H9 (cell line): ENCODE results near the gene KRT80. TPM values are rescaled to one million over a fixed set of nuclear protein-coding genes. Genes with fewer than 3 reads are reported as not detected.

Experiments used
- DNase-seq: peaks from one replicate; pipeline ENCODE4 v3.0.0-alpha.2; 2017
- H2AFZ ChIP-seq: one replicate; pipeline ENCODE4 v1.6.1; 2013; ENCODE audit warnings: mild to moderate bottlenecking, low read length, control low read depth, moderate library complexity
- H2AK5ac ChIP-seq: 2 replicates; pipeline ENCODE4 v1.6.1; 2013; ENCODE audit warnings: low read length, control low read depth, mixed read lengths; ENCODE audit not compliant: insufficient read length
- H2BK120ac ChIP-seq: one replicate; pipeline ENCODE4 v1.6.1; 2013; ENCODE audit warnings: low read depth, mild to moderate bottlenecking, low read length, control low read depth, inconsistent platforms; ENCODE audit not compliant: poor library complexity, severe bottlenecking
- H2BK12ac ChIP-seq: 2 replicates; pipeline ENCODE4 v1.6.1; 2013; ENCODE audit warnings: low read length, control low read depth, mixed read lengths, low read depth; ENCODE audit not compliant: insufficient read length
- H2BK15ac ChIP-seq: 2 replicates; pipeline ENCODE4 v1.6.1; 2013; ENCODE audit warnings: low read depth, low read length, control low read depth
- H2BK20ac ChIP-seq: one replicate; pipeline ENCODE4 v1.6.1; 2013; ENCODE audit warnings: low read depth, mild to moderate bottlenecking, low read length, control low read depth, inconsistent platforms; ENCODE audit not compliant: poor library complexity, severe bottlenecking
- H2BK5ac ChIP-seq: 2 replicates; pipeline ENCODE4 v1.6.1; 2013; ENCODE audit warnings: low read length, control low read depth, mixed read lengths; ENCODE audit not compliant: insufficient read length
- H3K14ac ChIP-seq: 2 replicates; pipeline ENCODE4 v1.6.1; 2013; ENCODE audit warnings: low read length, control low read depth; ENCODE audit not compliant: insufficient read depth
- H3K18ac ChIP-seq: 2 replicates; pipeline ENCODE4 v1.6.1; 2013; ENCODE audit warnings: low read depth, mild to moderate bottlenecking, mixed read lengths, low read length, control low read depth; ENCODE audit not compliant: insufficient read length
- H3K23ac ChIP-seq: 2 replicates; pipeline ENCODE4 v1.6.1; 2013; ENCODE audit warnings: low read length, control low read depth, mixed read lengths, low read depth; ENCODE audit not compliant: insufficient read length
- H3K23me2 ChIP-seq: 2 replicates; pipeline ENCODE4 v1.6.1; 2013; ENCODE audit warnings: low read depth, mild to moderate bottlenecking, mixed read lengths, low read length, control low read depth; ENCODE audit not compliant: insufficient read length, poor library complexity, severe bottlenecking
- H3K27ac ChIP-seq: 2 replicates; pipeline ENCODE4 v1.5.1; 2013; ENCODE audit warnings: low read length, control low read depth, mixed read lengths, low read depth; ENCODE audit not compliant: insufficient read length
- H3K27me3 ChIP-seq: 2 replicates; pipeline ENCODE4 v1.6.1; 2013; ENCODE audit warnings: low read length, control low read depth, inconsistent platforms; ENCODE audit not compliant: insufficient read depth
- H3K4ac ChIP-seq: 2 replicates; pipeline ENCODE4 v1.6.1; 2013; ENCODE audit warnings: low read depth, mild to moderate bottlenecking, control low read depth, inconsistent platforms, low read length, moderate library complexity
- H3K4me1 ChIP-seq: 2 replicates; pipeline ENCODE4 v1.6.1; 2013; ENCODE audit warnings: low read length, control low read depth, inconsistent platforms; ENCODE audit not compliant: insufficient read depth
- H3K4me2 ChIP-seq: 2 replicates; pipeline ENCODE4 v1.6.1; 2013; ENCODE audit warnings: low read length, control low read depth, mixed read lengths; ENCODE audit not compliant: insufficient read length, insufficient read depth
- H3K56ac ChIP-seq: 2 replicates; pipeline ENCODE4 v1.6.1; 2013; ENCODE audit warnings: low read depth, mild to moderate bottlenecking, mixed read lengths, low read length, control low read depth; ENCODE audit not compliant: insufficient read length
- H3K79me1 ChIP-seq: 2 replicates; pipeline ENCODE4 v1.6.1; 2013; ENCODE audit warnings: low read depth, mild to moderate bottlenecking, moderate library complexity, low read length, control low read depth, inconsistent platforms; ENCODE audit not compliant: insufficient read depth, poor library complexity, severe bottlenecking
- H3K79me2 ChIP-seq: 2 replicates; pipeline ENCODE4 v1.6.1; 2013; ENCODE audit warnings: low read length, control low read depth, inconsistent platforms; ENCODE audit not compliant: insufficient read depth
- H3K9ac ChIP-seq: 2 replicates; pipeline ENCODE4 v1.6.1; 2013; ENCODE audit warnings: low read length, control low read depth, mixed read lengths; ENCODE audit not compliant: insufficient read length; ENCODE audit errors: extremely low read depth
- H3K9me3 ChIP-seq: one replicate; pipeline ENCODE4 v1.6.1; 2013; ENCODE audit warnings: low read depth, low read length, inconsistent platforms; ENCODE audit not compliant: control insufficient read depth
- H3T11ph ChIP-seq: one replicate; pipeline ENCODE4 v1.6.1; 2013; ENCODE audit warnings: mild to moderate bottlenecking, low read length, control low read depth, inconsistent platforms
- H4K20me1 ChIP-seq: one replicate; pipeline ENCODE4 v1.6.1; 2013; ENCODE audit not compliant: control insufficient read depth, insufficient read length, insufficient read depth
- H4K5ac ChIP-seq: 2 replicates; pipeline ENCODE4 v1.6.1; 2013; ENCODE audit warnings: low read depth, mild to moderate bottlenecking, mixed read lengths, low read length, control low read depth; ENCODE audit not compliant: insufficient read length
- H4K8ac ChIP-seq: replicated peaks from 2 replicates; pipeline ENCODE4 v1.6.1; 2013; ENCODE audit warnings: low read length, control low read depth, mixed read lengths, low read depth; ENCODE audit not compliant: insufficient read length
- H4K91ac ChIP-seq: 2 replicates; pipeline ENCODE4 v1.6.1; 2013; ENCODE audit warnings: low read depth, mild to moderate bottlenecking, moderate library complexity, mixed read lengths, low read length, control low read depth; ENCODE audit not compliant: insufficient read length
- H3K27ac Mint-ChIP-seq, 3 experiments: 2 replicates in 2 of 3; 3 replicates in 1 of 3; pipeline ENCODE4 v1.8.0; 2020 to 2021; ENCODE audit warnings: mixed read lengths in 3 of 3, mild to moderate bottlenecking in 1 of 3, moderate library complexity in 1 of 3
- H3K27me3 Mint-ChIP-seq: 2 replicates; pipeline ENCODE4 v1.8.0; 2021; ENCODE audit warnings: low read depth, mild to moderate bottlenecking, moderate library complexity, mixed read lengths
- H3K36me3 Mint-ChIP-seq, 3 experiments: 2 replicates in 2 of 3; 3 replicates in 1 of 3; pipeline ENCODE4 v1.8.0; 2020 to 2021; ENCODE audit warnings: low read depth in 3 of 3, mixed read lengths in 3 of 3; ENCODE audit not compliant: insufficient read depth in 1 of 3
- H3K4me1 Mint-ChIP-seq, 2 experiments: 2 replicates each; pipeline ENCODE4 v1.8.0; 2020; ENCODE audit warnings: mixed read lengths in 2 of 2
- H3K4me3 Mint-ChIP-seq, 2 experiments: 2 replicates in 1 of 2; 3 replicates in 1 of 2; pipeline ENCODE4 v1.8.0; 2020 to 2021; ENCODE audit warnings: mild to moderate bottlenecking in 2 of 2, mixed read lengths in 2 of 2, moderate library complexity in 1 of 2
- H3K9me3 Mint-ChIP-seq, 2 experiments: 2 replicates in 1 of 2; 3 replicates in 1 of 2; pipeline ENCODE4 v1.8.0; 2020; ENCODE audit warnings: mild to moderate bottlenecking in 2 of 2, mixed read lengths in 2 of 2, moderate library complexity in 1 of 2
- CTCF ChIP-seq: fragments of 200-600 bp; sonication (generic); conservative IDR thresholded peaks from 3 replicates; pipeline ENCODE4 v1.8.0; 2021; ENCODE audit warnings: antibody characterized with exemption, mild to moderate bottlenecking
- WGBS: extraction: QIAGEN DNeasy Blood & Tissue Kit; methylation state at CpG from one replicate; pipeline ENCODE4 v1.1.7; 2013; ENCODE audit warnings: missing lambda C conversion rate, low lambda C conversion rate, mixed read lengths; ENCODE audit not compliant: insufficient read length; ENCODE audit errors: extremely low coverage; 5-methylcytosine and 5-hydroxymethylcytosine counted together
- total RNA-seq: library from RNA; stranded (reverse); gene quantifications from 2 replicates; pipeline ENCODE4 v1.2.1, GENCODE V29; 2021

The KRT80 gene
- total RNA-seq, 1 experiment from 2014 or later = not detected

- Histone ChIP-seq H4K8ac (no peak overlapping the region), H3K27me3 (no peaks in the 10 kb centered on the region), H3K23me2 (no peaks in the 10 kb centered on the region), H2BK5ac (no peak overlapping the region), H3T11ph (no peak overlapping the region), H3K4me1 (no peaks in the 10 kb centered on the region), H3K79me1 (no peaks in the 10 kb centered on the region), H3K79me2 (no peaks in the 10 kb centered on the region), H4K5ac (no peak overlapping the region), H3K9me3 (no peaks in the 10 kb centered on the region), H2AFZ (no peak overlapping the region), H2BK15ac (no peak overlapping the region), H2BK12ac (no peak overlapping the region), H3K4ac (no peak overlapping the region), H2BK20ac (no peak overlapping the region), H3K14ac (no peak overlapping the region), H3K18ac (no peak overlapping the region), H4K20me1 (peaks cover 4% of the 10 kb centered on the region), H2AK5ac (no peak overlapping the region), H3K23ac (no peak overlapping the region), H3K4me2 (no peak overlapping the region), H3K56ac (no peak overlapping the region), H3K9ac (no peak overlapping the region), H4K91ac (no peak overlapping the region), H2BK120ac (no peak overlapping the region), H3K27ac (no peak overlapping the region)
- TF ChIP-seq CTCF = no peak
- Mint-ChIP-seq H3K9me3 (peaks cover 0 to 3% of the 10 kb centered on the region in 2 experiments; a peak in 1 of 5 replicates), H3K27ac (no peak overlapping the region), H3K4me3 (no peak overlapping the region), H3K27me3 (no peaks in the 10 kb centered on the region; the same call in 1 of the 2 replicates), H3K36me3 (no peaks in the 10 kb centered on the region), H3K4me1 (peaks cover 17 to 27% of the 10 kb centered on the region in 2 experiments)
- no peak for DNase-seq
- no CpG with 5 or more reads among the region's 1 CpG for WGBS
These were observed 25.1 kb downstream of the KRT80 start for GRCh38 chr12:52166672-52167071.
